Stomach (tissue), 19 donors: ENCODE measurements around the gene ADAMTS10. TPM values are rescaled to one million over a fixed set of nuclear protein-coding genes. Genes with fewer than 3 reads are reported as not detected.

Source experiments
- DNase-seq, 2 donors: peaks; one replicate each; pipeline versions ENCODE4 v3.0.0 to v3.0.0-alpha.2; 2013 to 2019
- H3K27ac ChIP-seq, 5 donors: fragments of 200-600 bp in 4 of 5; sonication (generic) in 4 of 5; one replicate each; pipeline ENCODE4 v1.5.1; 2013 to 2019; ENCODE audit warnings: mild to moderate bottlenecking in 1 of 5, moderate library complexity in 1 of 5
- H3K27me3 ChIP-seq, 3 donors: fragments of 200-600 bp; sonication (generic); one replicate each; pipeline ENCODE4 v1.5.1; 2017 to 2019; ENCODE audit warnings: mixed run types in 1 of 3
- H3K36me3 ChIP-seq, 4 donors: fragments of 200-600 bp; sonication (generic); 1 replicate in 3 of 4; 2 replicates in 1 of 4; pipeline ENCODE4 v1.5.1; 2016 to 2019
- H3K4me1 ChIP-seq, 4 donors: fragments of 200-600 bp; sonication (generic); one replicate each; pipeline ENCODE4 v1.5.1; 2016 to 2019
- H3K4me3 ChIP-seq, 4 donors: fragments of 200-600 bp; sonication (generic) in 3 of 4; one replicate each; pipeline ENCODE4 v1.5.1; 2016 to 2019; ENCODE audit warnings: mild to moderate bottlenecking in 1 of 4
- H3K9me3 ChIP-seq, 4 donors: fragments of 200-600 bp; sonication (generic); one replicate each; pipeline ENCODE4 v1.5.1; 2016 to 2019
- CTCF ChIP-seq, 7 experiments: fragments of 450-650 bp in 4 of 7; fragments of 200-600 bp in 3 of 7; sonication (generic) in 3 of 7; IDR thresholded peaks; one replicate each; pipeline ENCODE4 v1.5.1; 2016 to 2019; ENCODE audit warnings: antibody characterized with exemption in 7 of 7, control low read depth in 2 of 7, mild to moderate bottlenecking in 1 of 7
- EP300 ChIP-seq: sonication (generic); formaldehyde crosslinking; IDR thresholded peaks from one replicate; pipeline ENCODE4 v1.6.1; 2017; ENCODE audit warnings: antibody characterized with exemption
- POLR2A ChIP-seq, 4 donors: fragments of 450-650 bp; IDR thresholded peaks; one replicate each; pipeline ENCODE4 v1.6.1; 2016; ENCODE audit warnings: antibody characterized with exemption in 4 of 4, control low read depth in 2 of 4, mild to moderate bottlenecking in 1 of 4, moderate library complexity in 1 of 4
- POLR2AphosphoS5 ChIP-seq, 3 donors: sonication (generic); formaldehyde crosslinking; IDR thresholded peaks; one replicate each; pipeline ENCODE4 v1.6.1; 2016; ENCODE audit warnings: antibody characterized with exemption in 3 of 3
- WGBS, 5 donors: extraction: QIAGEN DNeasy Blood & Tissue Kit in 3 of 5; methylation state at CpG; one replicate each; pipeline versions ENCODE4 v1.1.5 to v1.1.7; 2013 to 2018; 5-methylcytosine and 5-hydroxymethylcytosine counted together
- intact Hi-C: fragments of 100-400 bp; cut with DNase I; formaldehyde crosslinking; loops from one replicate; pipeline ENCODE4 v1.15.1; 2023; ENCODE audit warnings: low total_unique reads
- long read RNA-seq, 10 donors: transcript quantifications; one replicate each; lab custom pipeline, GENCODE V29; 2026
- polyA plus RNA-seq, 3 donors: library from polyadenylated mRNA; stranded (reverse); fragments of 200-250 nt; gene quantifications; one replicate each; pipeline ENCODE4 v1.2.3, GENCODE V29; 2013
- total RNA-seq, 5 donors: library from RNA; depleted of rRNA; stranded (reverse); fragments of >200 nt; gene quantifications; one replicate each; pipeline versions ENCODE4 v1.1.0 to v1.2.3, GENCODE V29; 2014 to 2016
- donor health status: healthy with polysubstance abuse.
- donor health status: Bipolar disorder and iron deficiency.
- donor health status: healthy.

The ADAMTS10 gene
- total RNA-seq (10 to 100 TPM in 3 of 5 donors, 1 to 10 TPM in 2; 2.3 to 28.5 (median 12.8) TPM), polyA plus RNA-seq (1 to 10 TPM; 1.9 to 6.6 (median 5.7) TPM)
- long read RNA-seq, donor 1: 0 reads
- long read RNA-seq, donor 2, partial matches to known transcripts: 8 of 8 reads
- long read RNA-seq, donor 2, other reads (novel, unspliced or antisense): 0 of 8 reads
- long read RNA-seq, donor 3: 0 reads
- long read RNA-seq, donor 4: 0 reads
- long read RNA-seq, donor 5, partial matches to known transcripts: 0 of 1 reads
- long read RNA-seq, donor 5, other reads (novel, unspliced or antisense): 0 of 1 reads
- long read RNA-seq, donor 6, partial matches to known transcripts: 0 of 1 reads
- long read RNA-seq, donor 6, other reads (novel, unspliced or antisense): 0 of 1 reads
- long read RNA-seq, donor 7: 0 reads
- long read RNA-seq, donor 8: 0 reads
- long read RNA-seq, donor 9: 0 reads
- long read RNA-seq, donor 10: 0 reads

GRCh38 chr19:8610041-8610935 is at the start of gene ADAMTS10:
ADAMTS10 (minus strand) TSS chr19:8610715; CDS start chr19:8605710, 5,005 bp downstream.
- DNase-seq: peak in 1 of 2 donors; percentile 84
- Histone ChIP-seq H3K4me3 (peak within 1 kb of the TSS; percentile 51 to 61 (median 52)), H3K27me3 (peaks cover 0 to 32% (median 8%) of the 10 kb centered on the region in 3 donors), H3K4me1 (peaks cover 11 to 52% (median 34%) of the 10 kb centered on the region in 4 donors), H3K9me3 (peaks cover 0 to under 1% (median 0%) of the 10 kb centered on the region in 4 donors), H3K27ac (peak within 1 kb of the TSS; percentile 50 to 86 (median 82)), H3K36me3 (peaks cover 0 to 9% (median under 1%) of the 10 kb centered on the region in 4 donors)
- intact Hi-C loops: no loop called here
- WGBS, 5 donors: 1 to 5% (median 2%) methylated on average over 8 to 74 of the region's 74 CpGs
- no peak for TF ChIP-seq CTCF (IDR thresholded peaks at IDR 0.05)
- TF ChIP-seq EP300: no peak
- no peak for TF ChIP-seq POLR2AphosphoS5 (IDR thresholded peaks at IDR 0.05)
- TF ChIP-seq POLR2A (IDR thresholded peaks at IDR 0.05): no peak

- intact Hi-C loops: loop anchor here (5.0 kb wide), 1 partner anchor 417 kb away; no protein-coding TSS in a partner anchor
- Histone ChIP-seq H3K4me1 (no peaks in the 10 kb centered on the region), H3K27ac (no peak overlapping the region), H3K4me3 (no peak overlapping the region), H3K9me3 (no peaks in the 10 kb centered on the region), H3K27me3 (peaks cover 3 to 81% (median 4%) of the 10 kb centered on the region in 3 donors), H3K36me3 (no peaks in the 10 kb centered on the region)
- DNase-seq: no peak
- TF ChIP-seq POLR2A (IDR thresholded peaks at IDR 0.05): no peak
- TF ChIP-seq EP300: no peak
- TF ChIP-seq POLR2AphosphoS5 (IDR thresholded peaks at IDR 0.05): no peak
- no peak for TF ChIP-seq CTCF (IDR thresholded peaks at IDR 0.05)
- WGBS, 5 donors: 54 to 79% (median 75%) methylated on average over 6 to 7 of the region's 7 CpGs
Measured at GRCh38 chr19:8659905-8660304, 49.4 kb upstream of the ADAMTS10 start.

GRCh38 chr19:8657869-8658268 is 47.4 kb upstream of the ADAMTS10 start:
- intact Hi-C loops: loop anchor here (5.0 kb wide), 1 partner anchor 419 kb away; no protein-coding TSS in a partner anchor
- H3K36me3 ChIP-seq: no peaks in the 10 kb centered on the region
- H3K27ac ChIP-seq: no peak overlapping the region
- peaks cover 0 to 7% (median 2%) of the 10 kb centered on the region in 4 donors for H3K4me1 ChIP-seq
- no peak for TF ChIP-seq POLR2A (IDR thresholded peaks at IDR 0.05)
- TF ChIP-seq CTCF (IDR thresholded peaks at IDR 0.05): no peak
- no peak for TF ChIP-seq POLR2AphosphoS5 (IDR thresholded peaks at IDR 0.05)
- no peak for TF ChIP-seq EP300
- peaks cover 0 to 81% (median 0%) of the 10 kb centered on the region in 3 donors for H3K27me3 ChIP-seq
- no peaks in the 10 kb centered on the region for H3K9me3 ChIP-seq
- no peak overlapping the region for H3K4me3 ChIP-seq
- DNase-seq: no peak
- WGBS, 5 donors: 63 to 84% (median 77%) methylated on average over 5 of the region's 5 CpGs

GRCh38 chr19:8655340-8655709 is 44.8 kb upstream of the ADAMTS10 start:
- DNase-seq: no peak
- H3K27me3 ChIP-seq: peaks cover 0 to 64% (median 0%) of the 10 kb centered on the region in 3 donors
- H3K9me3 ChIP-seq: no peaks in the 10 kb centered on the region
- TF ChIP-seq EP300 (no peak), POLR2A (IDR thresholded peaks at IDR 0.05) (no peak), CTCF (IDR thresholded peaks at IDR 0.05) (no peak), POLR2AphosphoS5 (IDR thresholded peaks at IDR 0.05) (no peak)
- intact Hi-C loops: loop anchor here (5.0 kb wide), 1 partner anchor 422 kb away; no protein-coding TSS in a partner anchor
- peaks cover 0 to 7% (median 2%) of the 10 kb centered on the region in 4 donors for H3K4me1 ChIP-seq
- no peaks in the 10 kb centered on the region for H3K36me3 ChIP-seq
- H3K27ac ChIP-seq: no peak overlapping the region
- WGBS, 5 donors: 67 to 79% (median 77%) methylated on average over 6 to 12 of the region's 12 CpGs
- no peak overlapping the region for H3K4me3 ChIP-seq
